ENCODE results near the gene SACM1L.

SACM1L gene

GRCh38 chr3:45670436-45670835 is 18.8 kb upstream of the SACM1L start:
- Histone ChIP-seq H3K9ac (ENCODE audit: low read depth, low read length) (no peak overlapping the region), H3K9me3 (ENCODE audit: insufficient read depth, low read depth, low read length) (no peaks in the 10 kb centered on the region), H3K27me3 (ENCODE audit: insufficient read depth, low read length) (no peaks in the 10 kb centered on the region), H3K4me3 (ENCODE audit: low read length) (no peak overlapping the region), H3K4me1 (ENCODE audit: insufficient read depth, low read length) (peaks cover 10% of the 10 kb centered on the region; the same call in 1 of the 2 replicates), H3K27ac (ENCODE audit: low read depth, low read length) (no peak overlapping the region), H3K36me3 (ENCODE audit: insufficient read depth, low read length) (peaks cover 75% of the 10 kb centered on the region)

GRCh38 chr3:45670991-45671390 is 18.2 kb upstream of the SACM1L start:
- 89% methylated on average over 2 of the region's 2 CpGs for WGBS
- H3K27ac ChIP-seq (ENCODE audit: low read depth, low read length), result no peak overlapping the region
- no peaks in the 10 kb centered on the region for H3K27me3 ChIP-seq (ENCODE audit: insufficient read depth, low read length)
- H3K36me3 ChIP-seq (ENCODE audit: insufficient read depth, low read length), result peaks cover 75% of the 10 kb centered on the region
- no peaks in the 10 kb centered on the region for H3K9me3 ChIP-seq (ENCODE audit: insufficient read depth, low read depth, low read length)
- no peak overlapping the region for H3K9ac ChIP-seq (ENCODE audit: low read depth, low read length)
- H3K4me1 ChIP-seq (ENCODE audit: insufficient read depth, low read length), result peaks cover 10% of the 10 kb centered on the region; the same call in 1 of the 2 replicates
- no peak overlapping the region for H3K4me3 ChIP-seq (ENCODE audit: low read length)

GRCh38 chr3:45673273-45673672 is 15.9 kb upstream of the SACM1L start:
- peak overlapping the region; percentile 71; the same call in 1 of the 2 replicates for H3K27ac ChIP-seq (ENCODE audit: low read depth, low read length)
- 66% methylated on average over 2 of the region's 2 CpGs for WGBS
- H3K27me3 ChIP-seq (ENCODE audit: insufficient read depth, low read length), result no peaks in the 10 kb centered on the region
- H3K9ac ChIP-seq (ENCODE audit: low read depth, low read length), result no peak overlapping the region
- no peaks in the 10 kb centered on the region for H3K9me3 ChIP-seq (ENCODE audit: insufficient read depth, low read depth, low read length)
- no peak overlapping the region for H3K4me3 ChIP-seq (ENCODE audit: low read length)
- peaks cover 69% of the 10 kb centered on the region for H3K36me3 ChIP-seq (ENCODE audit: insufficient read depth, low read length)
- peaks cover 22% of the 10 kb centered on the region for H3K4me1 ChIP-seq (ENCODE audit: insufficient read depth, low read length)

GRCh38 chr3:45676325-45677032 is 12.7 kb upstream of the SACM1L start:
- 0 out of 2 replicates have a peak overlapping the region, but pooled peaks have one; percentile 10 for H3K27ac ChIP-seq (ENCODE audit: low read depth, low read length)
- H3K36me3 ChIP-seq (ENCODE audit: insufficient read depth, low read length), result peaks cover 59% of the 10 kb centered on the region
- H3K9ac ChIP-seq (ENCODE audit: low read depth, low read length), result no peak overlapping the region
- no peaks in the 10 kb centered on the region for H3K9me3 ChIP-seq (ENCODE audit: insufficient read depth, low read depth, low read length)
- H3K4me1 ChIP-seq (ENCODE audit: insufficient read depth, low read length), result peaks cover 22% of the 10 kb centered on the region
- WGBS, result 88% methylated on average over 5 of the region's 7 CpGs
- no peak overlapping the region for H3K4me3 ChIP-seq (ENCODE audit: low read length)
- no peaks in the 10 kb centered on the region for H3K27me3 ChIP-seq (ENCODE audit: insufficient read depth, low read length)

GRCh38 chr3:45677033-45677446 is 12.2 kb upstream of the SACM1L start:
- Histone ChIP-seq H3K27me3 (ENCODE audit: insufficient read depth, low read length) (no peaks in the 10 kb centered on the region), H3K36me3 (ENCODE audit: insufficient read depth, low read length) (peaks cover 53% of the 10 kb centered on the region), H3K9me3 (ENCODE audit: insufficient read depth, low read depth, low read length) (no peaks in the 10 kb centered on the region), H3K27ac (ENCODE audit: low read depth, low read length) (peak overlapping the region; percentile 10; the same call in 1 of the 2 replicates), H3K9ac (ENCODE audit: low read depth, low read length) (0 out of 2 replicates have a peak overlapping the region, but pooled peaks have one; percentile 17), H3K4me1 (ENCODE audit: insufficient read depth, low read length) (peaks cover 22% of the 10 kb centered on the region), H3K4me3 (ENCODE audit: low read length) (no peak overlapping the region)
- WGBS, result 80% methylated on average over 5 of the region's 5 CpGs

- H3K9me3 ChIP-seq (ENCODE audit: insufficient read depth, low read depth, low read length), result no peaks in the 10 kb centered on the region
- H3K27ac ChIP-seq (ENCODE audit: low read depth, low read length), result no peak overlapping the region
- H3K36me3 ChIP-seq (ENCODE audit: insufficient read depth, low read length), result peaks cover 51% of the 10 kb centered on the region
- H3K4me3 ChIP-seq (ENCODE audit: low read length), result no peak overlapping the region
- peaks cover 18% of the 10 kb centered on the region for H3K4me1 ChIP-seq (ENCODE audit: insufficient read depth, low read length)
- 95% methylated on average over 10 of the region's 10 CpGs for WGBS
- no peak overlapping the region for H3K9ac ChIP-seq (ENCODE audit: low read depth, low read length)
- H3K27me3 ChIP-seq (ENCODE audit: insufficient read depth, low read length), result no peaks in the 10 kb centered on the region
Measured at GRCh38 chr3:45677841-45678240, 11.4 kb upstream of the SACM1L start.

- Histone ChIP-seq H3K9ac (ENCODE audit: low read depth, low read length) (no peak overlapping the region), H3K36me3 (ENCODE audit: insufficient read depth, low read length) (peaks cover 38% of the 10 kb centered on the region), H3K4me3 (ENCODE audit: low read length) (no peak overlapping the region), H3K9me3 (ENCODE audit: insufficient read depth, low read depth, low read length) (no peaks in the 10 kb centered on the region), H3K27me3 (ENCODE audit: insufficient read depth, low read length) (no peaks in the 10 kb centered on the region), H3K4me1 (ENCODE audit: insufficient read depth, low read length) (peaks cover 22% of the 10 kb centered on the region), H3K27ac (ENCODE audit: low read depth, low read length) (no peak overlapping the region)
- 90% methylated on average over 8 of the region's 8 CpGs for WGBS
Measured at GRCh38 chr3:45679805-45680204, 9.4 kb upstream of the SACM1L start.

- Histone ChIP-seq H3K9me3 (ENCODE audit: insufficient read depth, low read depth, low read length) (no peaks in the 10 kb centered on the region), H3K9ac (ENCODE audit: low read depth, low read length) (no peak overlapping the region), H3K27ac (ENCODE audit: low read depth, low read length) (no peak overlapping the region), H3K4me1 (ENCODE audit: insufficient read depth, low read length) (peaks cover 31% of the 10 kb centered on the region), H3K36me3 (ENCODE audit: insufficient read depth, low read length) (peaks cover 37% of the 10 kb centered on the region), H3K27me3 (ENCODE audit: insufficient read depth, low read length) (no peaks in the 10 kb centered on the region), H3K4me3 (ENCODE audit: low read length) (no peak overlapping the region)
- 94% methylated on average over 1 of the region's 1 CpG for WGBS
Measured at GRCh38 chr3:45681221-45681620, 8.0 kb upstream of the SACM1L start.

- Histone ChIP-seq H3K9ac (ENCODE audit: low read depth, low read length) (no peak overlapping the region), H3K27me3 (ENCODE audit: insufficient read depth, low read length) (no peaks in the 10 kb centered on the region), H3K9me3 (ENCODE audit: insufficient read depth, low read depth, low read length) (no peaks in the 10 kb centered on the region), H3K4me3 (ENCODE audit: low read length) (no peak overlapping the region), H3K4me1 (ENCODE audit: insufficient read depth, low read length) (peaks cover 28% of the 10 kb centered on the region), H3K36me3 (ENCODE audit: insufficient read depth, low read length) (peaks cover 33% of the 10 kb centered on the region), H3K27ac (ENCODE audit: low read depth, low read length) (no peak overlapping the region)
- 84% methylated on average over 2 of the region's 3 CpGs for WGBS
Measured at GRCh38 chr3:45681846-45682245, 7.3 kb upstream of the SACM1L start.

GRCh38 chr3:45682311-45682710 is 6.9 kb upstream of the SACM1L start:
- Histone ChIP-seq H3K9me3 (ENCODE audit: insufficient read depth, low read depth, low read length) (no peaks in the 10 kb centered on the region), H3K9ac (ENCODE audit: low read depth, low read length) (no peak overlapping the region), H3K27me3 (ENCODE audit: insufficient read depth, low read length) (no peaks in the 10 kb centered on the region), H3K36me3 (ENCODE audit: insufficient read depth, low read length) (peaks cover 29% of the 10 kb centered on the region), H3K4me1 (ENCODE audit: insufficient read depth, low read length) (peaks cover 23% of the 10 kb centered on the region), H3K27ac (ENCODE audit: low read depth, low read length) (no peak overlapping the region), H3K4me3 (ENCODE audit: low read length) (no peak overlapping the region)
- WGBS, result 98% methylated on average over 2 of the region's 2 CpGs

GRCh38 chr3:45682786-45683185 is 6.4 kb upstream of the SACM1L start:
- WGBS, result 89% methylated on average over 5 of the region's 5 CpGs

More at GRCh38 chr3:45682786-45683185, 6.4 kb upstream of the SACM1L start:
- Histone ChIP-seq H3K9ac (ENCODE audit: low read depth, low read length) (no peak overlapping the region), H3K4me3 (ENCODE audit: low read length) (no peak overlapping the region), H3K9me3 (ENCODE audit: insufficient read depth, low read depth, low read length) (no peaks in the 10 kb centered on the region), H3K27me3 (ENCODE audit: insufficient read depth, low read length) (no peaks in the 10 kb centered on the region), H3K36me3 (ENCODE audit: insufficient read depth, low read length) (peaks cover 27% of the 10 kb centered on the region), H3K4me1 (ENCODE audit: insufficient read depth, low read length) (peaks cover 19% of the 10 kb centered on the region), H3K27ac (ENCODE audit: low read depth, low read length) (no peak overlapping the region)
